ENCODE measurements around the gene ASCL3. TPM values are rescaled to one million over a fixed set of nuclear protein-coding genes. Genes with fewer than 3 reads are reported as not detected.
"Not testable (repeated sequence)": the region's sequence is repeated elsewhere in the genome, so short reads cannot be mapped to it uniquely, and the experiment has no call there.

Gene ASCL3
- total RNA-seq, 4 donors from 2014 or later, result not detected

DNA sequence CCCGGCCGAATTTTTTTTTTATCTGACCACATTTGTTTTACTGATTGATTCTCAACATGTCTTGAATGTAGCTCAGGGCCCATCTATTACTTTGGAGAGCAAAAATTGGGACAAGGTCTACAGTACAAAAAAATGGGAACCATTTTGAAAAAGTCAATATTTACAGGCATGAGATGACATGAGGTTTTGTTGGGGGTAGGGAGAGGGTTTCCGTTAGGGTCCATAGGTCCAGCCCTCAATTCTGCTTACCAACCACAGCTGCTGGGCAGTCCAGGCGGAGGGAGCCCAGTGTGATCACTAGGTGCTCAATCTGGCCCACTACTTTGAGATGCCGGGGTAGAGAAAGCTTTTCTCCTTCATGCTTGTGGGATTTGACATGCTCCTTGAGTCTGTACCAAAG lies 42.6 kb upstream of the ASCL3 start:
- WGBS, 2 donors, result 91 to 94% methylated on average over 5 of the region's 5 CpGs
- Histone ChIP-seq H3K4me1 (no peaks in the 10 kb centered on the region), H3K36me3 (no peaks in the 10 kb centered on the region), H3K4me3 (no peak overlapping the region), H3K27me3 (no peaks in the 10 kb centered on the region), H3K27ac (no peak overlapping the region), H3K9me3 (no peaks in the 10 kb centered on the region)
- DNase-seq (ENCODE audit: low spot score in 2 of 2), result no peak
- TF ChIP-seq CTCF (IDR thresholded peaks at IDR 0.05) (no peak), POLR2A (IDR thresholded peaks at IDR 0.05) (no peak), EP300 (IDR thresholded peaks at IDR 0.05) (no peak)

GRCh38 chr11:8983552-8983951 lies 40.7 kb upstream of the ASCL3 start:
- Histone ChIP-seq H3K4me1 (no peaks in the 10 kb centered on the region), H3K36me3 (no peaks in the 10 kb centered on the region), H3K27ac (no peak overlapping the region), H3K4me3 (no peak overlapping the region), H3K27me3 (no peaks in the 10 kb centered on the region), H3K9me3 (no peaks in the 10 kb centered on the region)
- no peak for TF ChIP-seq EP300 (IDR thresholded peaks at IDR 0.05)
- TF ChIP-seq CTCF (IDR thresholded peaks at IDR 0.05), result no peak
- no peak for TF ChIP-seq POLR2A (IDR thresholded peaks at IDR 0.05)
- 88% methylated on average over 2 of the region's 2 CpGs for WGBS, 2 donors
- DNase-seq (ENCODE audit: low spot score in 2 of 2), result no peak

- WGBS, 2 donors, result 67 to 82% methylated on average over 3 of the region's 3 CpGs
- Histone ChIP-seq H3K36me3 (no peaks in the 10 kb centered on the region), H3K27me3 (no peaks in the 10 kb centered on the region), H3K27ac (no peak overlapping the region), H3K4me3 (no peak overlapping the region), H3K4me1 (no peaks in the 10 kb centered on the region), H3K9me3 (no peaks in the 10 kb centered on the region)
- DNase-seq (ENCODE audit: low spot score in 2 of 2), result no peak
- no peak for TF ChIP-seq CTCF (IDR thresholded peaks at IDR 0.05)
- no peak for TF ChIP-seq POLR2A (IDR thresholded peaks at IDR 0.05)
- TF ChIP-seq EP300 (IDR thresholded peaks at IDR 0.05), result no peak
Observed at GRCh38 chr11:8980485-8980884, 37.7 kb upstream of the ASCL3 start.

- not testable (repeated sequence) for H3K36me3 ChIP-seq; H3K27ac ChIP-seq; H3K27me3 ChIP-seq; H3K4me1 ChIP-seq; H3K4me3 ChIP-seq; H3K9me3 ChIP-seq; DNase-seq (ENCODE audit: low spot score in 2 of 2)
- 53 to 73% methylated on average over 5 of the region's 7 CpGs for WGBS, 2 donors
Observed at GRCh38 chr11:8979365-8979764, 36.5 kb upstream of the ASCL3 start.

- H3K27ac ChIP-seq, result no peak overlapping the region
- no peaks in the 10 kb centered on the region for H3K9me3 ChIP-seq
- 62 to 63% methylated on average over 3 of the region's 3 CpGs for WGBS, 2 donors
- TF ChIP-seq POLR2A (IDR thresholded peaks at IDR 0.05) (no peak), CTCF (IDR thresholded peaks at IDR 0.05) (no peak), EP300 (IDR thresholded peaks at IDR 0.05) (no peak)
- H3K4me1 ChIP-seq, result no peaks in the 10 kb centered on the region
- no peak overlapping the region for H3K4me3 ChIP-seq
- no peaks in the 10 kb centered on the region for H3K27me3 ChIP-seq
- peaks cover 0 to 2% (median 0%) of the 10 kb centered on the region in 3 donors for H3K36me3 ChIP-seq
- DNase-seq (ENCODE audit: low spot score in 2 of 2), result no peak
Observed at GRCh38 chr11:8973121-8973520, 30.3 kb upstream of the ASCL3 start.

GRCh38 chr11:8971924-8972316 lies 29.1 kb upstream of the ASCL3 start:
- H3K27ac ChIP-seq, result no peak overlapping the region
- no peaks in the 10 kb centered on the region for H3K4me1 ChIP-seq
- peaks cover 0 to 5% (median 0%) of the 10 kb centered on the region in 3 donors for H3K36me3 ChIP-seq
- no peaks in the 10 kb centered on the region for H3K9me3 ChIP-seq
- WGBS, 2 donors, result 70 to 81% methylated on average over 1 of the region's 1 CpG
- H3K4me3 ChIP-seq, result no peak overlapping the region
- H3K27me3 ChIP-seq, result no peaks in the 10 kb centered on the region
- TF ChIP-seq CTCF (IDR thresholded peaks at IDR 0.05) (no peak), EP300 (IDR thresholded peaks at IDR 0.05) (no peak), POLR2A (IDR thresholded peaks at IDR 0.05) (no peak)
- DNase-seq (ENCODE audit: low spot score in 2 of 2), result no peak

All from tibial nerve (tissue), 4 donors.